HEK293 (cell line): ENCODE measurements around the gene PRAMEF26.
"Not testable (repeated sequence)": the region's sequence is repeated elsewhere in the genome, so short reads cannot be mapped to it uniquely, and the experiment has no call there.

Source experiments
- CTCF ChIA-PET: fragments of 350-600 bp; formaldehyde crosslinking; extraction: SDS; loops from one replicate; lab custom pipeline; 2021; ENCODE audit warnings: antibody characterized with exemption; lab: Yijun Ruan, JAX
- POLR2A ChIA-PET: fragments of 300-600 bp; formaldehyde crosslinking; extraction: SDS; loops from one replicate; lab custom pipeline; 2020; ENCODE audit warnings: antibody characterized with exemption, inconsistent platforms; lab: Yijun Ruan, JAX
- H3K27ac ChIP-seq: fragments of 200-500 bp; sonication (Bioruptor generic); 2 replicates; pipeline ENCODE4 v1.5.1; 2014; ENCODE audit warnings: low read depth, low read length, control low read depth, inconsistent platforms; ENCODE audit errors: extremely low read depth
- H3K36me3 ChIP-seq, 2 experiments: fragments of 200-500 bp in 1 of 2; sonication (Bioruptor generic) in 1 of 2; 1 replicate in 1 of 2; 2 replicates in 1 of 2; pipeline ENCODE4 v1.5.1; 2014 to 2017; ENCODE audit warnings: inconsistent platforms in 2 of 2, low read length in 2 of 2; ENCODE audit not compliant: control insufficient read depth in 2 of 2, insufficient read depth in 1 of 2
- H3K4me1 ChIP-seq: fragments of 200-500 bp; sonication (Bioruptor generic); 2 replicates; pipeline ENCODE4 v1.5.1; 2014; ENCODE audit warnings: mild to moderate bottlenecking, low read length, inconsistent platforms; ENCODE audit not compliant: control insufficient read depth, insufficient read depth
- H3K4me3 ChIP-seq: 2 replicates; pipeline ENCODE4 v1.5.1; 2011; ENCODE audit warnings: low read depth, mild to moderate bottlenecking, control low read depth, low read length, moderate library complexity
- H3K9me3 ChIP-seq: fragments of 200-500 bp; sonication (Bioruptor generic); 2 replicates; pipeline ENCODE4 v1.5.1; 2014; ENCODE audit warnings: low read depth, low read length, inconsistent platforms; ENCODE audit not compliant: control insufficient read depth, insufficient read depth

PRAMEF26 gene

DNA sequence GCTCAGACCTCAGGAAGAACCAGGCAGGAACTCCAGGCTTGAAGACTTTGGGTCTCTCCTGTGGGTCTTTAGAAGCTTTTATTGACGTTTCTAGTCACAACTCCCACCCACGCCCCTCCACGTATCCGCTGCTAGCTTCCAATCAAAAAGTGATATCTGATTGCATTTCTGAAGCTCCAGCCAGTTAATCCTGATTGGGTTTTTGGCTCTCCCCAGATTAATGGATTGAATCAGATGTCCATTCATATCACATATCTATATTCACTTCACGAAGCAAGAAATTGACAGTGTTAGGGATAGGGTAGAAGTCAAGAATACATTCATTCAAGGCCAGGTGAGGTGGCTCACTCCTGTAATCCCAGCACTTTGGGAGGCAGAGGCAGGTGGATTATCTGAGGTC lies at the start of gene PRAMEF26:
Gene PRAMEF26, minus strand, starts transcription at position 101 of the 400 bp plus-strand sequence. CDS start 2,914 bp downstream, outside the sequence.
- H3K9me3 ChIP-seq, H3K27ac ChIP-seq, CTCF ChIA-PET, H3K4me1 ChIP-seq, H3K4me3 ChIP-seq, POLR2A ChIA-PET, H3K36me3 ChIP-seq: not testable (repeated sequence)

GRCh38 chr1:13201309-13201708 lies 45.5 kb upstream of the PRAMEF26 start, which contains the start of gene PRAMEF13:
TSS of gene PRAMEF13 (minus strand) at chr1:13201409. CDS start at chr1:13199589, 1,820 bp downstream.
- CTCF ChIA-PET, H3K27ac ChIP-seq, H3K4me3 ChIP-seq, POLR2A ChIA-PET, H3K9me3 ChIP-seq, H3K4me1 ChIP-seq, H3K36me3 ChIP-seq: not testable (repeated sequence)

GRCh38 chr1:13171548-13171947 lies 15.7 kb upstream of the PRAMEF26 start, which contains the start of gene PRAMEF9:
TSS of gene PRAMEF9 (plus strand) at chr1:13171848. CDS start at chr1:13175281, 3,433 bp downstream.
- H3K27ac ChIP-seq, H3K4me3 ChIP-seq, H3K36me3 ChIP-seq, CTCF ChIA-PET, POLR2A ChIA-PET, H3K9me3 ChIP-seq, H3K4me1 ChIP-seq: not testable (repeated sequence)

DNA sequence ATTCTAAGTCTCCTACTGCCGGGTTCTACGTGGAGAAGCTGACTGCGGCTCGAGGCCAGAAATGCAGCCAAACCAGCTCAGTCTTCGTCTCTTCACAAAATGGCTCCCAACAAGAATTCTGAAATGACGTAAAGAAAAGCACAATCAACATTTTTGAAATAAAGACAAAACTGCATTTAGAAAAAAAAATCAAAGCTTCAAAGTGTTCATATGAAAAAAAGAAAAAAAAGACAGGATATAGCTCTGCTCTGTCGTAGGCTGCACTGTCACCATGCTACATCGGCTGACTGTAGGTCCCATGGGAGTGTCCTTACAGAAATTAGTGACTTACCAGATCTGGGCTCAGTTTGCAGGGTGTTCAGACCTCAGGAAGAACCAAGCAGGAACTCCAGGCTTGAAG lies 9.7 kb upstream of the PRAMEF26 start, which contains the start of gene HNRNPCL4:
Gene HNRNPCL4, minus strand, starts transcription at position 101 of the 400 bp plus-strand sequence. CDS start 164 bp downstream, outside the sequence.
- H3K27ac ChIP-seq, POLR2A ChIA-PET, H3K4me3 ChIP-seq, H3K36me3 ChIP-seq, CTCF ChIA-PET, H3K9me3 ChIP-seq, H3K4me1 ChIP-seq: not testable (repeated sequence)

- H3K27ac ChIP-seq, CTCF ChIA-PET, H3K4me1 ChIP-seq, POLR2A ChIA-PET, H3K4me3 ChIP-seq, H3K9me3 ChIP-seq, H3K36me3 ChIP-seq: not testable (repeated sequence)
These were observed 39.1 kb downstream of the PRAMEF26 start, which contains the start of gene HNRNPCL2 for GRCh38 chr1:13116754-13117153. TSS of gene HNRNPCL2 (minus strand) at chr1:13116854. CDS start at chr1:13116400, 454 bp downstream.
